HG03432 (cell line): ENCODE measurements around the gene KCTD15.
"Not testable (repeated sequence)": the region's sequence is repeated elsewhere in the genome, so short reads cannot be mapped to it uniquely, and the experiment has no call there.

Experiments
- ATAC-seq: cut with Tn5 transposase; IDR thresholded peaks from one replicate; pipeline ENCODE4 v1.9.1; 2021; ENCODE audit warnings: mild to moderate bottlenecking, moderate library complexity; ENCODE audit not compliant: unreplicated experiment

Gene KCTD15

DNA sequence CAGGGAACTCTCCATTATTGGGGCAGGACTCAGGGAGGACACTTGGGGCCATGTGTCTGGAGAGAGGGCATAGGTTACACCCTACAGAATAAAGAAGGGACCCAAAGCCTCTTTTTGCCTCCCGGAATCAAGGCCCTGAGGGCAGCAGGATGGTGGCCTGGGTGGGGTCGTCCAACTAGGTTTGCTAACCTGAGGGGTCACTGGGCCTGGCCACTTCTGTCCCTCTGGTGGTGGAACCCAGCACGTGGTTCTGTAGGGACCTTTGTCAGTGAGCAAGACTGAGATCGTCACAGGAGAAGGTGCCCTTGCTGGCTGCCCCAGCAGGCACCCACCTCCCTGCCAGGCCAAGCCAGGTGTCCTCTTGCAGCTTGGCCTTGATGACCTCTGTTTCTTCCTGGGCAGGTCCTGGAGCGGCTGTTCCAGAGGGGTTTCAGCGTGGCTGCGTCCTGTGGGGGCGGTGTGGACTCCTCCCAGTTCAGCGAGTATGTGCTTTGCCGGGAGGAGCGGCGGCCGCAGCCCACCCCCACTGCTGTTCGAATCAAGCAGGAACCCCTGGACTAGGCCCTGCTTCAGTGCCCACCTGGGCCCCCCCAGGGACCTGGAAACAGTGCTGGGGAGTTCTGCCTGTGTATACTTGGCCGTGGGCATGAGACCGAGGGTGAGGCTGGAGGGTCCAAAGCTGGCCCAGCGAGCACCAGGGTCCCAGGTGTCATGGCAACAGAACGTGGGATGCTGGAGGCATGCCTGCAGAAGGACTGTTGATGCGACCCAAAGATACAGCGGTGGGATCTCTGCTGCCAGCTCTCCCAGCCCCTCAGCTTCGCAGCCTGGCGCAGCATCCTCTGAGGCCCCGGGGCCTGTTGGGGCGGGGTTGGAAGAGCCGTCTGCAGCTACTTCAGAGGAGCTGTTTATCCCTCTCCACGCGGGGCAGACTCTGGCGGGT, 16.0 kb downstream of the KCTD15 start:
- ATAC-seq, result no peak

DNA sequence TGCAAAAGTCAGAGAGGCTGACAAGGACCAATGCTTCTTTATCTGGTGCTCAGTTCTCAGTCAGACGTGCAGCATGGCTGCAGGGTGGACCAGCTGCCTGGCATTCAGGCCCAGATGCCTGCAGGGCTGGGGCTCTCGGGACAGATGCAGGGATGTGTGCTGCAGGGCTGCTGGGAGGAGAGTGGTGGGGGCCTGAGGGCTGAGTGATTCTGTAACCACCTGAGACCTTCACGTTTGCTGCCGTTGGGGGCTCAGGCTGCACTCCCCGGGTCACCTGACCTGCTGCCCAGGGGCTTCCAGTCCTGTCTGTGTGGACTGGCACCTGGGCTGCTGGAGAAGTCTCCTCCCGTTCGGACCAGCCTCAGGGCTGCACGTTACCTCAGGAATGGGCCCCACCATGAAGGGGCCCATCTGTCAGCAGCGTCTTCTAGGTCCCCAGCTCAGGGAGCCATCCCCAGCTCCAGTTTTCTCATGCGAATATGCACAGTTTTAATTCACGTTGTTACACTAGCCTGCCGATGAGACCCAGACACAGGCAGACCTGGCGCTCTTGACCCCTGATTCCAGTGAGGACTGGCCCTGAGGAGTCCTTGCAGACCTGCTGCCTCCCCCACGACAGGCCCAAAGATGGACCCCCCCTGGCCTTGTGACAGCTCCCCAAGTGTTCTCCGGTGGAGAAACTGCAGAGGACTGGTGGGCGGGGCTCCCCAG, 16.9 kb downstream of the KCTD15 start:
- ATAC-seq, result no peak

DNA sequence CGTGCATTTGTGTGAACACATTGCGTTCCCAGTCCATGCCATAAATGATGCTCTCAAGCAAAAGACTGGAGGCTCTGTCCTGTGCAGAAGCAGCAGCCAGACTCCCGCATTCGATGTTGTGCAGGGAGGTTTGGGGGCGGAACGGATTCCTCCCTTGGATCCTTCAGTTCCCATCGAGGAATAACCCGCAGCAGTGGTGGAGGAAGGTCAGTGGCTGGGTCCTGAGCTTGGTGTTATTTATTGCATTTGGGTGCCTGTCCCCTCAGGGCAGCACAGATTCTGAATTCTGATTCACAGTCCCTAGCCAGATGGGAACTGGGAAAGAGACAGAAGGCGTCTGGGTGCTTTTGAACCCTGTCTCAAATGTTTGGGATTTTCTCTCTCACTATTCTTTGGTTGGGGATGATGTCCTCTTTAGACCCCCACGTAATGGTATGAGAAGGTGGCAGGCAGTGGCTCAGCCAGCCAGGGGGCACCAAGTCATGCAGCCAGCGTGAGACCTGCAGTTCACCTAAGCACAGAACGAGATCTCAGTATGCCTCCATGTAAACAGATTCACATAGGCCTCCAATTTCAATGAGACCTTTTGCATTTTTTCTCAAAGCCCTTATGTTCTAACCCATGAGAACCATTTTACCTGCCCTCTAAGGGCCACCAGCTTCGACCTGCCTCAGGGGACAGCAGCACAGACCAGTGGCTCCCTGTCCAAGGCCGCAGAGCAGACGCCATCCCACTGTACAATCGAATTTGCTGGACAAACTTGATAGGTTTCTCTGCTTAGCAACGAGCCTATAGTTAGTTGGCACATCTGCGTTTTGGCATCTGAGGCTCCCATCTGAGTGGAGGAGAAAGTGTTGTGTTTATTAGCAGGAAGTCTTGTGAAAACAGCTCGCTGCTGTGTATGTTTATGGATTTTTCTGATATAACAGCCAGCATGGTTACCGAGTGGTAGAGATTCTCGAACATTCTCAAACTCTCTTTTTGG, 17.8 kb downstream of the KCTD15 start:
- no peak for ATAC-seq

DNA sequence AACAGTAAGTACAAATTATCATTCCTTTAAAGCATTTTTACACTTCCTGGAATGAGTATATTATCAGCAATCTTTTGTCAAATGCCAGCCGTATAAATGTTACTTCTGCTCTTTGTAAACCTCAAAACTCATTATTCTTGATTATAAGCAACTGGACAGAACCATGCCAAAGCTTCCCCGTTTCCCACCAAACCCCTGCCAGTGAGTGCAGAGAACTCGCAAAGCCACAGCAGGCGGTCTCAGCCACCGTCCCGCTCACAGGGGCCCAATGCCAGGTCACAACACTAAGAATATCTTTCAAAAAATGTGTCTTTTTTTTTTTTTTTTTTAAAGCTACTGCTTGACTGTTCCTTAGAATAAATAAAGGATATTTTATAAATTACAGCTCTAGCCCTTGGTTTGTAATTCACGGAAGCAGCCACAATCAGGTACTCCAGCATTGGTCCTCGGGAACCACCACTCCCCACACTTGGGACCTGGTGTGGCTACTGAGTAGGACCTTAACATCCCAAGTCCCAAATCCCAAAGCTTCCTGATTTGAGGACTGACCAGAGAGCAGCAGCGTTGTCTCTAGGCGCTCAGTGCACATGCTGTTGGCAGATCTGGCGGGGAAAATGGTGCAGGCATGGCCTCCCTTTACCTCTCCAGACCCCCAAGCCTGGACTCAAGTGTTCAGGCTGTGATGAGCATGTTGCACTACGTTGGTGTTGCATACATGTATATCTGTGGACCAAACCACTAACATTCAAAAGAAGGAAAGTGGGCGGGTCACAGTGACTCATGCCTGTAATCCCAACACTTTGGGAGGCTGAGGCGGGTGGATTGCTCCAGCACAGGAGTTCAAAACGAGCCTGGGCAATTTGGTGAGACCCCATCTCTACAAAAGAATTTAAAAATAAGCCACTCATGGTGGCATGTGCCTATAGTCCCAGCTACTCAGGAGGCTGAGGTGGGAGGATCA, 19.0 kb downstream of the KCTD15 start:
- ATAC-seq, result no peak

DNA sequence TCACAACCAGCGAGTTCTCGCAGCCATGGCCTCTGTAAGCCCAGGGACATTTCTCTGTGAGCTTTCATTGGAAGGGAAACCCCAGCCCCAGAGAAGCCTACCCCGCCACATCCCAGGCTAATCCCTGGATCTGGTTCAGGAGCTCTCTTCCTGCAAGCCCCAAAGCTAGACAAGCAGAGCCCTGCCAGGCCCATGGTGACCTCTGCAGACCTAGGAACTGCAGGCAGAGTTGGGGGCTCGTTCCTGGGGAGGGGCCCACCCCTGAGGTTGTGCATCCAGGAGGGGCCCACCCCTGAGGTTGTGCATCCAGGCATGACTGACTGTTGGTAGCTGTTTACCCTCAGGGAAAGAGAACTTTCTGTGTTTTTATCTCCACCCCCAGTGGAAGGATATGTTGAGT, 21.7 kb downstream of the KCTD15 start:
- ATAC-seq, result no peak

DNA sequence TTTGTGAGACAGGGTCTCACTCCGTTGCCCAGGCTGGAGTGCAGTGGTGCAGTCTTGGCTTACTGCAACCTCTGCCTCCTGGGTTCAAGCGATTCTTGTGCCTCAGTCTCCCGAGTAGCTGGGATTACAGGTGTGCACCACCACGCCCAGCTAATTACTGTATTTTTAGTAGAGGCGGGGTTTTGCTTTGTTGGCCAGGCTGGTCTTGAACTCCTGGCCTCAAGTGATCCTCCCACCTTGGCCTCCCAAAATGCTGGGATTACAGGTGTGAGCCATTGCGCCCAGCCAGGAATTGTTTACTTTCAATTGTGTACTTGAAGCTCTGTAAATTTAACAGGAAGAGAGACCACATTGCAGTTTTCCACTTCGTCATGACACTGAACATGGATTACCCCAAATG, 22.4 kb downstream of the KCTD15 start:
- ATAC-seq, result not testable (repeated sequence)

DNA sequence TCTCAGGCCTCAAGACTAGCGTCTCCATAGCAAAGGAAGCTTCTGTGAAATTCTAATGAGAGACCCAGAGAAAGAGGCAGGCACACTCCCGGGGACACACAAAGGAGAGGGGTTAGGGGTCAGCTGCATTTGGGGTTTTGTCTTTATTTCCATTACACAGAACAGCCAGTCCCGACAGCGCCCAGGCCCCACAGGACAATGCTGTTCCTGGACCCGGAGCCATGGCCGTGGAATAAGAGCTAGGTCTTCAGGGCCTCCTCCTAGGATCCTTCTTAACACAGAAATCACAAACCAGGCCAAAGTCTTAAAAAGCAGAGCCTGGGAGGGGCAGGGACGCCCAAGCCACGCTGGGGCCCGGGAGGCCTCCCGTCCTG, 22.8 kb downstream of the KCTD15 start:
- no peak for ATAC-seq

DNA sequence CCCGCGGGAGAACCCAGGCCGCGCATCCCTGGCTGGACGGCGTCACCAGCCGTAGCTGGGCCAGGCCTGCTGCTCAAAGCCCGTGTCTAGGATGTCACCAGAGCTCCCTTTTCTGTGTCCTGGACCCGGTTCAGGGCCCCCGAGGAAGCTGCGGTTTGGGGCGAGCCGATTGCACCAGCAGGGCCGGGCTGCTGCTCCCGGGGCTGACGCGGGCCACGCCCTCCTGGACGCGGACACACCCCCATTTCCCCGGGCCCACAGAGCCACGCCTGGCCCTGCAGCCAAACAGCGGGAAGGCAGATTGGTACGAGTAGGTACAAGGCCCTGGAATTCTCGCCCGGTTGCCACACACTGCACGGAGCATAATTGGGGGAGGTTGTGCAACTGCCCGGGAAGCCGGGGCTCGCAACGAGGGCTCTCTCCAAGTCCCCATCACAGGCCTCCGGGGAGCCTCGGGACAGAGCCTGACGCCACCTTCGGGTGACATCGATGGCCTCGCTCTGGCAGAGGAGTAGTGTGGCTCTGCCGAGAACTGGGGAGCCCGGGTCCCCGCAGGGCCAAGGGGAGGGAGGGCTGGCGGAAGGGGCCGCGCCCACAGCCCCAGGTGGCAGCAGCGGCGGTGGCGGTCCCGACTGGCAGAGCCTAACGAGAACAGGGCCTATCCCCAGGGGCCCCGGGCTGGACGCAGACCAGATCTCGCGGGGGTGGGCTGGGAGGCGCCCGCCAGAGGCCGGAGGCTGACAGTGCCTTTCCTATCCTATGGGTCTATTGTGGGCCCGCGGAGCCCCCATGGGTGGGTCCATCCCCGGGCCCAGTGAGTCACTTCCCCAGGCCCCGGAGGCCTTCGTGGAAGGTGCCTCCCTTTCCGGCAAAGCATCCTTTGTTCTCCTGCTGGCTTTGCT, 23.5 kb downstream of the KCTD15 start:
- no peak for ATAC-seq

DNA sequence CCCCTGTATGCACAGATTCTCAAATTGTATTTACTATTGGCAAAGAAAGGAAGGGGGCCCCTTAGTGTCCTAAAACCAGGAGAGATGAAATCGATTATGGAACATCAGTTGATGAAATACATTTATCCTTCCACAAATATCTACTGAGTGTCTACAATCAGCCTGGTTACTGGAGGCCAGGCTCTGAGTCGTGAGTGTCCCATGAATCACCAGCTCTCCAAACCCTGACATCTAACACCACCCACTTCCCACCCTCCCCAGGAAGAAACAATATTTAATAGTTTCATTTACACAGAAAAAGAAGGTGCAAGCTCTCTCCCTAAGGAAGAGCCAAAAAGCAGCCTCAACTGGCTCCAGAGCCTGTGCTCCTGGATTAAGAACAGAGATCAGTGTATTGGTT, 25.2 kb downstream of the KCTD15 start:
- no peak for ATAC-seq

DNA sequence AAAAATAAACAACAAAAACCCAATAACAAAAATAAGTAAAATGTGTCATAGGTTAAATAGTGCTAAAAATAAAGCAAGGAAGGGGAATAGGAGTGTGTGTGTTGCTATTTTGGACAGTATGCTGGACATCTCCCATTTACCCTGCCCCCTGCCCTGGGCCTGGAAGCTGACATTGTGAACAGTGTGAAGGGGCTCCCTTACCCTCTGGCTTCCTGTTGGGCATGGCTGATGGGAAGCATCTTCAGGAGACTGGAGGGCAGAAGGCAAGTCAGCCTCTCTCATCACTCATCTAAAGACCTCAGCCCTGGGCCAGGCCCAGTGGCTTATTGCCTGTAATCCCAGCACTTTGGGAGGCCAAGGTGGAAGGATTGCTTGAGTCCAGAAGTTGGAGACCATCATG, 26.7 kb downstream of the KCTD15 start:
- no peak for ATAC-seq

DNA sequence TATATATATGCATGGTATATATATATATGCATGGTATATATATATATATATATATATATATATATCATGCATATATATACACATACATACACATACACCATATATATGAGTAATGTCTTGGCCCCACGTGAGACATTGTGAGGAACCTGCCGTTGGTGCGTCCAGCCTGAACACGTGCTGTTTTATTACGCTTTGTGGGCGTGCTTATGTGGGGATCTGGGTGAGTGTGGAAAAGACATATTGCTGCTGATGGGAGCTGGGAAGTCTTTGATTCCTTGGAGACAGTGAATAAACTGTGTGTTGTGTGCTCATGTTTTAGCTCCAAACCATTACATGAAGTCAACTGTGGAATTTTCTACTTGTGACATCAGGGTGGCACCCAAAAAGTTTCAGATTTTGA, 28.9 kb downstream of the KCTD15 start:
- ATAC-seq, result no peak

DNA sequence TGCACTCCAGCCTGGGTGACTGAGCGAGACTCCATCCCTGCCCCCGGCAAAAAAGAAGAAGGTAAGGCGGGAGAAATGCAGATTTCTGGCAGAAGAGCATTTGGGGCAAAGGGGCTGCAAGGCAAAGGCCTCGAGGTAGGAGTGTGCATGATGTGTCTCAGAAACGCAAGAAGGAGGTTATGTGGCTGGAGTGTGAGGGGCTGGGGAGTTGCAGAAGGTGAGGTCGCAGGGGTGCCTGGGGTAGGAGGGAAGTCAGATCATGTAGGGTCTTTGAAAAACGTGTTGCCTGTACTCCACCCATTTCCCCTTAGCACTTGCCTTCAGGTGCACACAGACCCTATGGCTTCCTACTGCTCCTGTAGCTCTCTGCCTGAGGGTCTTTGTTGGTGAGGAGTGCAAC, 29.9 kb downstream of the KCTD15 start:
- no peak for ATAC-seq

DNA sequence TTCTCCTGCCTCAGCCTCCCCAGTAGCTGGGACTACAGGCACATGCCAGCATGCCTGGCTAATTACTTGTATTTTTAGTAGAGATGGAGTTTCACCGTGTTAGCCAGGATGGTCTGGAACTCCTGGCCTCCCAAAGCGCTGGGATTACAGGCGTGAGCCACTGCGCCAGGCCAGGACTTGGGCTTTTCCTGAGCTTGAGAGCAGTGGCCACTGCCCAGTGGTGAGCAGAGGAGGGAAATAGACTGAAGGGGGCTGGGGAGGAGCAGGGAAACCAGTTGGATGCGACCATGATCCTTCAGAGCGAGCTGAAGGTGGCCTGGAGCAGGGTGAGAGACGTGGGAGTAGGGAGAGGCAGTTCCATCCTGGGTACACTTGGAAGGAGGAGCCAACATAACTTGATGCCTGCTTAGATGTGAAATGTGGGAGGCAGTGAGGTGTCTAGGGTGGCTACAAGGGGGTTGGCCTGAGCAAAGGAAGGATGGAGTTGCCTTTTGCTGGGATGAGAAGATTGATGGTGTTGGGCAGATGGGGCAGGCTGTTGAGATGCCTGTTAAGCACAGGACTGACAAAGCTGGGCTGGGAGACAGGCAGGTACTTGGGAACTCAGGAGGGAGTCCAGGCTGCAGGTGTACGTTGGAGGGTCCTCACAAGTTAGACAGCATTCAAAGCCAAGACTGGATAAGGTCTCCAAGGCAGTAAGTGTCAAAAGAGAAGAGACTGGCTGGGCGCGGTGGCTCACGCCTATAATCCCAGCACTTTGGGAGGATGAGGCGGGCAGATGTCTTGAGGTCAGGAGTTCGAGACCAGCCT, 31.8 kb downstream of the KCTD15 start:
- no peak for ATAC-seq

DNA sequence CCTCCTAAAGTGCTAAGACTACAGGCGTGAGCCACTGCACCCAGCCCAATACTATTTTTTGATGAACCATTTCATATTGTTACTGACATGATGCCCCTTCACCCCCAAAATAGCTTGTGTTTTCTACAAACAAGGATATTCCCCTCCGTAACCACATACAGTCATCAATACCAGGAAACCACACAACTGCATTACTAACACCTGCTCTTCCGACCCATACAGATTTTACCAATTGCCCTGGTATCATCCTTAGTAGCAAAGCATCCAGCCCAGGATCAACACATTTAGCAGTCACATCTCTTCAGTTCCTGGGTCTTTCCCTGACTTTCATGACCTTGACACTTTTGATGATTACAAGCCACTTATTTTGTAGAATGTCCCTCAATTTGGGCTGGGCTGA, 33.6 kb downstream of the KCTD15 start:
- no peak for ATAC-seq

DNA sequence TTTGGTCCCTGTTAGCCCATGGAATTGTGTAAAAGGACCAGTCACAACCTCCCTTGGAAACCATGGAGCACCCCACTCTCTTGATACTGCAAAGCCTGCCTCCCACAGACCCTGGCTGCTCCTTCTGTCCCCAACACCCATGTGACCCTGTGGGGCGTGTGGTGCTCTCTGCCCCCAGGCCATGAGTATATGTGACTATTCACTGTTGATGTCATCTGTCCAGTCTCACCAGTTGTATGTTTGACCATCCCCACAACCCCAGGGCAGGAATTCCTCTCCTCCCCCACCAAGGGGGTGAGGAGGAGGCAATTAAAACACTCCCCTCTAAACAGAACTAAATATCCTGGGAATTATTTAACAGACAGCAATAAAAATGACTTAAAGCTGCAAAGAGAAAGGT, 35.2 kb downstream of the KCTD15 start:
- ATAC-seq, result no peak

DNA sequence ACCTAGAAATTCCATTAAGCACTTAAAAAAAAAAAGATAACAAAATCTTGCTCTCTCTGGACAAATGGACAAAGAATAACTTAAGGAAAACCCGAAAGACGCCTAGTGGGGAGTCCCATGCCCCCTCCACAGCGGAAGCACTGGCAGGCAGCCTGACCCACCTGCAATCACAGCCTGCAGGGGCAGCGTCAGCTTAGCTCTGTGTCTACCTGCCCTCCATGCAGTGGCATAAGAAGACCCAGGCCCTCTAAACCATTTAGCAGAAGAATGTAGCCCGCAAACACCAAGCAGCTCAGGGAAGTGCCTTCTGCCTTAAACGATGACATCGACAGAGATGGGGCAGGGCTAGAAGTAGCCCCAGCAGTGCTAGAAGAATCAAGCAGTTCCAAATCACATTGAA, 36.0 kb downstream of the KCTD15 start:
- ATAC-seq, result no peak

DNA sequence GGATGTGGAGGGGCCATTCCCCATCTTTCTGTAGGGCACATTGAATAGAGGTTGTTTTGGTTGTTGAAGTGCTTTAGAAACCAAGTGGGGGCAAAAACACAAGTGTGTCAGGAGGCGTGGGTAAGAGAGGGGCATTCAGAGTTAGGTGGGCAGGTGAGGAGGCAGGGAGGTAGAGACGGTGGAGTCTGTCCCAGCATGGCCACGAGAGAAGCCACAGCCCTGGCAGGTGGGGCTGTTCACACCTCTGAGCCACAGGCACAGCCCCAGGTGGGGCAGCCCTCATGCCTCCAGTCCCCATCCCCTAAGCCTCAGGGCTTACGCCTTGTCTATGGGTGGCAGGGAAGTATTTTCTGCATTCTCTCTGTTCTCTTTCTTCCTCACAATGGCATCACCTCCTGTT, 43.7 kb downstream of the KCTD15 start:
- no peak for ATAC-seq

DNA sequence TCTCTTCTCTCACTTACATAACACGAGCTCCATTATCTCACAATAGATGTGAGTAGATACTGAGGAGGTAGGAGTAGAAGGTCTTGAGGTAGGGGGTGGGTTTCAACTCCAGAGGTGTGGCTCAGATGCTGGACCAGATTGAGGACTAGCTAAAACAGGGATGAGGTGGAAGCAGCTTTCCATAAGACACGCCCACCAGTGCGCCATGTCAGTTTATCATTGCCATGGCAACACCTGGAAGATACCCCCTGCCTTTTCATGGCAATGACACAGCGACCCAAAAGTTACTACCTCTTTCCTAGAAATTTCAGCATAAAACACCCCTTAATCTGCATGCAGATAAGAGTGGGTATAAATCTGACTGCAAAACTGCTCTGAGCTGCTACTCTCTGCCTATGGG, 44.1 kb downstream of the KCTD15 start:
- no peak for ATAC-seq
